GM21515 (cell line): ENCODE data around the gene RABGAP1.

Source experiments
- ATAC-seq: cut with Tn5 transposase; IDR thresholded peaks from one replicate; pipeline ENCODE4 v1.9.1; 2021; ENCODE audit not compliant: unreplicated experiment

The RABGAP1 gene

DNA sequence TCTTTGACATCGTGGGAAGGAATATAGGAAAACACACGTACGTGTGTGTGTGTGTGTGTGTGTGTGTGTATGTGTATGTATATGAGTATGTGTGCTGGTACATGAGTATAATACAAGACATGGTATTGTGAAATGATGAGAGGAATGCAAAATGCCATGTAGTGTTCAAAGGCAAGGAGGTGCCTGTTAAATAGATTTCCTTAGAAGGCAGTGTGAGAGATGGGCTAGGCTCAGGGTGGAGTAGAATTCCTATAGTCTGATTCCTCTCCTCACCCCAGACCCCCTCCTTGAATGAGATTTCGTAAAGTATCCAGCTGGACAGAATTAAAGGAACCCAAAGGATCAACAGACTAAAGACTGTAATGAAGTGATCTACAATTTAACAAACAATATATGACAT is 103.8 kb downstream of the RABGAP1 start:
- no peak for ATAC-seq

DNA sequence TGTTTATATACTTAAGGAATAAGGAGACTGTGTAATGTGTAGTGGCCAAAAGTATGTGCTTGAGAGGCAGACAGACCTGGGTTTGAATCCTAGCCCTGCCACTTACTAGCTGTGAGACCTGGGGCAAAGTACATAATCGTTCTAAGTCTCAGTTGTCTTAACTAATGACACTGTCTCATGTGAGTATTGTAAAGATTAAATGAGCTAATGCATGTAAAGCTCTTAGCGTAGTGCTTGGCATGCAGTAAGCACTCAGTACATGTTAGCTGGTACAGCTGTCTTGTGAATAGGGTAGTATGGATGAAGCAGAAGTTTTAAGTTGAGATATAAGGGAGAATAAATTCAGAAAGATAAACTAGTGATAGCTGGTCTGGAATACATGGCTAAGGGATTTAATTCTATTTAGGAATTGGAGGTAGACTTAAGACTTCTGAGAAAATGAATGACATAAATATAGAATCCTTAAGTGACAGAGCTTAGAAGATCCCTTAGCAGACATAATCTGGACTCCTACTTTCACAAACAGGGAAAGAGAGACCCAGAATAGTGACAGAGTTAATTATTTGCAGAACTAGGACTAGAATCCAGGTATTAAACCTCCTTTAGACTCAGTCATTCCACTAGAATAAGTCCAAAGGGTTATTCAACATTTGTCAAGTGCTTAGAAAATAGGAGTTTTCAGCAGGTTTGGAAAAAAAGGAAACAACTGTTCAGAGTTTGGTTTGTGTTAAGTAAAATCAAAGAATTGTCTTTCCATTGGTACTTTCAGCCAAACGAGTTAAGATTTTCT is 105.8 kb downstream of the RABGAP1 start:
- ATAC-seq, result no peak

DNA sequence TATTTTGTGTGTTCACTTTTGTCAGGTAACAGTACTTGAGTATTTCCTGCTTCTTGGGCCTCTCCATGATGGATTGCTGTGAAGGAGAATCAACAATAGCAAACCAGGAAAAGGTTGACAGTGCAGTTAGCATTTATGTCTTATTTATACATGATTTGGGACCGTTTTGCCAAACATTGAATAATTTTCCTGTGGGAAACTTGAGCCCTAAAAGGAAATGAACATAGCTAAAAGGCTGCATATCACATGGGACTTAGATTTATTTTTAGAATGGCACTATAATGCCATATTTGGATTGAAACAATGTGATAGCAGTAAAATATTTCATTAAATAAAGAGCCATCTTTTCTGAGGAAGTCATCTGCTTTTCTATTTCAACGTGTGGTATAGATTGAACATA is 107.9 kb downstream of the RABGAP1 start:
- ATAC-seq, result no peak

- ATAC-seq, result no peak
Measured at GRCh38 chr9:123049589-123050222, 108.9 kb downstream of the RABGAP1 start.

GRCh38 chr9:123053046-123053445 is 112.2 kb downstream of the RABGAP1 start:
- no peak for ATAC-seq

- ATAC-seq, result no peak
Measured at GRCh38 chr9:123053711-123054110, 112.9 kb downstream of the RABGAP1 start.

GRCh38 chr9:123058834-123059233 is 118.0 kb downstream of the RABGAP1 start:
- no peak for ATAC-seq

GRCh38 chr9:123059472-123060220 is 118.8 kb downstream of the RABGAP1 start:
- ATAC-seq, result no peak

- no peak for ATAC-seq
Measured at GRCh38 chr9:123061216-123061615, 120.4 kb downstream of the RABGAP1 start.

DNA sequence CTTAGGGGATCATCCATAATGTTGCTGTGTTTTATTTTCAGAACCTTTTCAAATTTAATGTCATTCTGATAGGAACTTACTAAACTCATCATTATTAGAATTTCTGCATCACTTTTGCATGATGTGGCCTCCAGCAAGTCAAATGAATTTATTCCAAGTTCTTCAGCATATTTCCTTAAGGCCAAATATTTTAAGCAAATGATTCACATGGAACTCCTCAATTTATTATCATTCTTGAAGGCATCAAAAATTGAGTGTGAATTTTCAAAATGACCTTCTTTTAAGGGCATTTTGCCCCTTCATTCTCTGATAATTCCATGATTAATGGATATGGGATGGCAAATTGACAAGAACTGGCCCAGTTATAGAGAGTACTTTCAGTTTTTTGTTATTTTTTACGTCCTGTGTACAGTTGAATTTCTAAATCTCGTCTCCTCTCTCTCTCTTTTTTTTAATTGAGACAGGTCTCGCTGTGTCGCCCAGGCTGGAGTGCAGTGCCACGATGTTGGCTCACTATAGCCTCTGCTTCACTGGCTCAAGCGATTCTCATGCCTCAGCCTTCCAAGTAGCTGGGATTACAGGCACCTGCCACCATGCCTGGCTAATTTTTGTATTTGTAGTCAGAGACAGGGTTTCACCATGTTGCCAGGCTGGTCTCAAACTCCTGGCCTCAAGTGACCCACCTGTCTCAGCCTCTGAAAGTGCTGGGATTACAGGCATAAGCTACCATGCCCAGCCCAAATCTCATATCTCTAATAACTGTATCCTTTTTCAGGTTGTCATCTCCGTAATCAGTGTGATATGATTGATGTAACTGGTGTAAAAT is 121.7 kb downstream of the RABGAP1 start:
- no peak for ATAC-seq

DNA sequence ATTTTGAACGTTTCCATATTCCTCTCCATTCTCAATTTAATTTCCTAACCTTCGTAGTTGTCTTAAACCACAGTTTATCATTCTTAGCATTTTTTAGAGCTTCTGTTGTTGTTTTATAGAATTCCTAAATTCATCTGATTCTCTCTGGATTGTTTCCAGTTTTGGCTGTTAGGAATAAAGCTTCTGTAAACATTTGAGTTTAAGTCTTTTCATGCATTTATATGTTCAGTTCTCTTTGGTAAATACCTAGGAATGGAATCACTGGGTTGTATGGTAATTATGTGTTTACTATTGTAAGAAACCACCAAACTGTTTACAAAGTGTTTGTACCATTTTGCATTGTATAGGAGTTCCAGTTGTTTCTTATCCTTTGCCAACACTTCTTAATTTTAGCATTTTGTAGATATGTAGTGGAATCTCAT is 122.4 kb downstream of the RABGAP1 start:
- ATAC-seq, result no peak

GRCh38 chr9:123063896-123064295 is 123.1 kb downstream of the RABGAP1 start:
- ATAC-seq, result no peak

DNA sequence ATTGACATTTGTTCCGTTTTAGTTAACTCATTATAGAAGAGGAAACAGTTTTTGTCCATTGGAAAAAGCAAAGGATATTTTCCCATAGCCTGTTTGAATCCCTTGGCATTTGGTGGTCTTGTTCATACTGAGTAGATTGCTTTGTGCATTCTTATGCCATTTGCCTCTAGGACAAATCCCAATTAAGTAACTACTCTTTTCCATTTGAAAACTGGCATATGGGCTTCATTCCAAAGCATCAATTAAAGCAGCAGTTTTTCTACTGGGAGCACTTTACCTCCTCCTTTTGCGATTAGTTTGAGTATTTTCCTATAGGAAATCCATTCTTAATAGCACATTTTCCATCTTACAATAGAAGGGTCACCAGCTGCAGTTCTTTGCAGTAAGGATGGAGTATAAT is 123.9 kb downstream of the RABGAP1 start:
- no peak for ATAC-seq

DNA sequence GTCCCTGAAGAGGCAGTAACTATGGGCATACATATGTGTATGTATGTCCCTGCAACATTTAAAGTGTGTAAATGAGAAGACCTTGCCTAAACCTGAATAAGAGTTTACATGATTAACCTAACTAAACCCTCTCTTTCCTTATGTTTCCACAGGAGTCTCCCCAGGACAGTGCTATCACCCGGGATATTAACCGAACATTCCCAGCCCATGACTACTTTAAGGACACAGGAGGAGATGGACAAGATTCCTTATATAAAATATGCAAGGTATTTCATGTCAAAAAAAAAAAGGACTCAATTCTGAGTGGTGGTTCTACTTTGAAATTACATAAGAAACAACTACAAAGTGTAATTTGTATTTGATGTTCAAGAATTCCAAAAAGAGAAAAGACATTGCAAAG is 124.4 kb downstream of the RABGAP1 start:
- ATAC-seq, result no peak

- ATAC-seq, result no peak
Measured at GRCh38 chr9:123067136-123067535, 126.3 kb downstream of the RABGAP1 start.

- ATAC-seq, result no peak
Measured at GRCh38 chr9:123069010-123069481, 128.2 kb downstream of the RABGAP1 start.

- ATAC-seq, result no peak
Measured at GRCh38 chr9:123070198-123070597, 129.4 kb downstream of the RABGAP1 start.

GRCh38 chr9:123072407-123072995 is 131.7 kb downstream of the RABGAP1 start:
- ATAC-seq, result no peak

DNA sequence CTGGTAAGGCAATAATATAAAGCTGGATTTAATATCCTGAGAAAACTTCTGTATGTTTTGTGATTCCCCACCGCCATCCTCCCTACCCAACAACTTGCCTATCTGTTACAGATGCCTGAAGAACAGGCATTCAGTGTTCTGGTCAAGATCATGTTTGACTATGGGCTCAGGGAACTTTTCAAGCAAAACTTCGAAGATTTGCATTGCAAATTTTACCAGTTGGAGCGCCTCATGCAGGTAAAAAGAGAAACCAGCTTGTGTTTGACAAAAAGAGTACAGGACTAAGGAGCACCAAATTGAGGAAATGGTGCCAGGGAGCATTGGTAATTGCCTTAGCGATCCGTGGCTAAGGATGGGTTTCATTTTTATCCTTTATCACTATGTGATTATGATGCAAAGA is 132.6 kb downstream of the RABGAP1 start:
- ATAC-seq, result no peak

DNA sequence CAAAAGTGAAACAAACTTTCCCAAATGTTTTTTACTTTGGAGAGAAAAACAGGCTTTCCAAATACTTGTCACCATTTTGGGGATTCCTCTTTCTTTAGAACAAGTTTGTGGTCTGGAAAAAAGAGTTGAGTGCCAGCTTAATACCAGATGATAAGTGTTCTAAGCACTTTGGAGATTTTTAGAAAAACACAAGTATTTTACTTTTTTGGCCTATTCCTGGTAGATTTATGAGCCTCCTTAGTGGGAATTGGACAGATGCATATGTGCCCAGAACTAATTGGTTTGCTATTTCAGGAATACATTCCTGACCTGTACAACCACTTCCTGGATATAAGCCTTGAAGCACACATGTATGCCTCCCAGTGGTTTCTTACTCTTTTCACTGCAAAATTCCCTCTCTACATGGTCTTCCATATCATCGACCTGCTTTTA is 133.2 kb downstream of the RABGAP1 start:
- no peak for ATAC-seq
